ENCODE data around the gene TUBA4A.

DNA sequence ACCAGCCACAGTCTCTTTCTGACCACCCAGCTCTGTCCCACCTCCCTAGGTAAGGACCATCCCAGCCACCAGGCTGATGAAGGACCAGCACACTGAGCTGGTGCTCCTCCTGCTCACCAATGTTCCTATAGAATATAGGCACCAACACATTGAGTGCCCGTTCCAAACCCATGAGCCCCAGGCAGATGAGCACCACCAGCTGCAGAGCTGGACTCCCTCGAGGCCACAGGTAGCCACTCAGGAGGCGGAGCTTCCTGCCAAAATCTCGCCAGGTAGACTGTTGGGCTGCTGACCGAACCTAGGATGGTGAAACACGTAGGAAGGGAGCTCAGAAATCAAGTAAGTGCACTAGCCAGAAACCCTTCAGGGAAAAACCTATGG is 37.2 kb downstream of the TUBA4A start:
- TF ChIP-seq BHLHE40 (IDR thresholded peaks at IDR 0.05; ENCODE audit: low read depth, low read length) (no peak), MAFK (IDR thresholded peaks at IDR 0.05; ENCODE audit: low read depth, low read length) (no peak), POLR2A (IDR thresholded peaks at IDR 0.05; ENCODE audit: low read depth, low read length) (no peak), RAD21 (IDR thresholded peaks at IDR 0.05; ENCODE audit: low read length) (no peak), MAZ (IDR thresholded peaks at IDR 0.05; ENCODE audit: borderline replicate concordance, low read depth, low read length) (no peak), CHD1 (IDR thresholded peaks at IDR 0.05; ENCODE audit: low read depth, low read length) (no peak), RCOR1 (IDR thresholded peaks at IDR 0.05; ENCODE audit: insufficient replicate concordance, low read length) (no peak), FOS (IDR thresholded peaks at IDR 0.05; ENCODE audit: low read depth, low read length) (no peak), USF2 (IDR thresholded peaks at IDR 0.05; ENCODE audit: low read depth, low read length) (no peak), MXI1 (IDR thresholded peaks at IDR 0.05; ENCODE audit: borderline replicate concordance, low read depth, low read length) (no peak), CEBPB (IDR thresholded peaks at IDR 0.05; ENCODE audit: low read depth, low read length) (no peak), RFX5 (IDR thresholded peaks at IDR 0.05; ENCODE audit: low read depth, low read length) (no peak), ELK1 (IDR thresholded peaks at IDR 0.05; ENCODE audit: borderline replicate concordance, low read depth, low read length) (no peak)
- TF ChIP-seq, protein P1, sequence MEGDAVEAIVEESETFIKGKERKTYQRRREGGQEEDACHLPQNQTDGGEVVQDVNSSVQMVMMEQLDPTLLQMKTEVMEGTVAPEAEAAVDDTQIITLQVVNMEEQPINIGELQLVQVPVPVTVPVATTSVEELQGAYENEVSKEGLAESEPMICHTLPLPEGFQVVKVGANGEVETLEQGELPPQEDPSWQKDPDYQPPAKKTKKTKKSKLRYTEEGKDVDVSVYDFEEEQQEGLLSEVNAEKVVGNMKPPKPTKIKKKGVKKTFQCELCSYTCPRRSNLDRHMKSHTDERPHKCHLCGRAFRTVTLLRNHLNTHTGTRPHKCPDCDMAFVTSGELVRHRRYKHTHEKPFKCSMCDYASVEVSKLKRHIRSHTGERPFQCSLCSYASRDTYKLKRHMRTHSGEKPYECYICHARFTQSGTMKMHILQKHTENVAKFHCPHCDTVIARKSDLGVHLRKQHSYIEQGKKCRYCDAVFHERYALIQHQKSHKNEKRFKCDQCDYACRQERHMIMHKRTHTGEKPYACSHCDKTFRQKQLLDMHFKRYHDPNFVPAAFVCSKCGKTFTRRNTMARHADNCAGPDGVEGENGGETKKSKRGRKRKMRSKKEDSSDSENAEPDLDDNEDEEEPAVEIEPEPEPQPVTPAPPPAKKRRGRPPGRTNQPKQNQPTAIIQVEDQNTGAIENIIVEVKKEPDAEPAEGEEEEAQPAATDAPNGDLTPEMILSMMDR (conservative IDR thresholded peaks at IDR 0.05; ENCODE audit: low read depth, low read length): no peak

All from IMR-90 (cell line).